Peyer's patch (tissue), 4 donors: ENCODE results near the gene MAST2.

Source experiments
- POLR2A ChIP-seq, 2 donors: fragments of 450-650 bp; IDR thresholded peaks; one replicate each; pipeline ENCODE4 v1.5.1; 2017; ENCODE audit warnings: antibody characterized with exemption in 2 of 2, mild to moderate bottlenecking in 2 of 2, moderate library complexity in 2 of 2
- TF ChIP-seq, protein P1 (sequence below), 6 experiments: fragments of 450-650 bp in 4 of 6; fragments of 200-600 bp in 2 of 6; sonication (generic) in 1 of 6; IDR thresholded peaks; one replicate each; pipeline ENCODE4 v1.5.1; 2017 to 2019; ENCODE audit warnings: antibody characterized with exemption in 6 of 6, mild to moderate bottlenecking in 3 of 6, moderate library complexity in 1 of 6

DNA sequence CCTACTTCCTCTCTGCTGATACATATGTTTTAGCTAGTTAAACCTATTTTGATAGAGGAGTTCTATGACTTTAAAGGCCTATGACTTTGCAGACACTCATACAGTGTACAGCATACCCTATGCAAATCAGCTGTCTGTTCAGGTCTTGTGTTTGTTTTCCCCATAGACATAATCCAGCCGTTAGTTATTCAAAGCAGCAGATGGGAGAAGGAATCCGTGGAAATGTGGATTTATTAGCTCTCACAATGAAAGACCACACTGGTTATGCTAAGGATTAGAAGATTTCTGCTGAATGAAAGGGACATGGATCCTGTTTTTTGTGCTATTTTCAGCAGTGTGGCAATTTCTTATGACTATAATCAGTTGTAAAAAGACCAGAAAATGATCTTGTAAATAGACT lies 59.8 kb downstream of the MAST2 start:
- TF ChIP-seq, protein P1, sequence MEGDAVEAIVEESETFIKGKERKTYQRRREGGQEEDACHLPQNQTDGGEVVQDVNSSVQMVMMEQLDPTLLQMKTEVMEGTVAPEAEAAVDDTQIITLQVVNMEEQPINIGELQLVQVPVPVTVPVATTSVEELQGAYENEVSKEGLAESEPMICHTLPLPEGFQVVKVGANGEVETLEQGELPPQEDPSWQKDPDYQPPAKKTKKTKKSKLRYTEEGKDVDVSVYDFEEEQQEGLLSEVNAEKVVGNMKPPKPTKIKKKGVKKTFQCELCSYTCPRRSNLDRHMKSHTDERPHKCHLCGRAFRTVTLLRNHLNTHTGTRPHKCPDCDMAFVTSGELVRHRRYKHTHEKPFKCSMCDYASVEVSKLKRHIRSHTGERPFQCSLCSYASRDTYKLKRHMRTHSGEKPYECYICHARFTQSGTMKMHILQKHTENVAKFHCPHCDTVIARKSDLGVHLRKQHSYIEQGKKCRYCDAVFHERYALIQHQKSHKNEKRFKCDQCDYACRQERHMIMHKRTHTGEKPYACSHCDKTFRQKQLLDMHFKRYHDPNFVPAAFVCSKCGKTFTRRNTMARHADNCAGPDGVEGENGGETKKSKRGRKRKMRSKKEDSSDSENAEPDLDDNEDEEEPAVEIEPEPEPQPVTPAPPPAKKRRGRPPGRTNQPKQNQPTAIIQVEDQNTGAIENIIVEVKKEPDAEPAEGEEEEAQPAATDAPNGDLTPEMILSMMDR (IDR thresholded peaks at IDR 0.05), result no peak
- no peak for TF ChIP-seq POLR2A (IDR thresholded peaks at IDR 0.05)
